RWPE2 (cell line): ENCODE data around the gene CCDC40.

Experiments used
- ATAC-seq: fragments of 200-7000 bp; cut with Tn5 transposase; 3 replicates; pipeline ENCODE4 v1.9.1; 2021; ENCODE audit warnings: low read depth
- DNase-seq: peaks from one replicate; pipeline ENCODE4 v3.0.0-alpha.2; 2020; ENCODE audit warnings: low spot score
- H3K27ac ChIP-seq: fragments of 450-650 bp; 2 replicates; pipeline ENCODE4 v1.5.1; 2017; ENCODE audit warnings: mild to moderate bottlenecking; ENCODE audit not compliant: poor library complexity, severe bottlenecking
- H3K27me3 ChIP-seq: fragments of 250-450 bp; sonication (Bioruptor Pico); 2 replicates; pipeline ENCODE4 v1.5.1; 2021; ENCODE audit warnings: mild to moderate bottlenecking, moderate library complexity; ENCODE audit not compliant: insufficient read depth, poor library complexity, severe bottlenecking
- H3K36me3 ChIP-seq: fragments of 250-450 bp; sonication (Bioruptor Pico); 2 replicates; pipeline ENCODE4 v1.5.1; 2020; ENCODE audit warnings: low read depth, mild to moderate bottlenecking, moderate library complexity
- H3K4me1 ChIP-seq: fragments of 250-450 bp; sonication (Bioruptor Pico); 2 replicates; pipeline ENCODE4 v1.5.1; 2021; ENCODE audit warnings: mild to moderate bottlenecking, moderate library complexity; ENCODE audit not compliant: insufficient read depth, poor library complexity, severe bottlenecking
- H3K4me3 ChIP-seq: fragments of 250-450 bp; sonication (Bioruptor Pico); 2 replicates; pipeline ENCODE4 v1.5.1; 2021; ENCODE audit warnings: mild to moderate bottlenecking, moderate library complexity; ENCODE audit not compliant: severe bottlenecking
- H3K9me3 ChIP-seq: fragments of 250-450 bp; sonication (Bioruptor Pico); 2 replicates; pipeline ENCODE4 v1.5.1; 2021; ENCODE audit warnings: mild to moderate bottlenecking, moderate library complexity; ENCODE audit not compliant: severe bottlenecking
- CTCF ChIP-seq: fragments of 450-650 bp; IDR thresholded peaks from one replicate; pipeline ENCODE4 v1.5.1; 2017; ENCODE audit warnings: mild to moderate bottlenecking, moderate library complexity; ENCODE audit not compliant: poor library complexity, severe bottlenecking

Gene CCDC40, protein sequence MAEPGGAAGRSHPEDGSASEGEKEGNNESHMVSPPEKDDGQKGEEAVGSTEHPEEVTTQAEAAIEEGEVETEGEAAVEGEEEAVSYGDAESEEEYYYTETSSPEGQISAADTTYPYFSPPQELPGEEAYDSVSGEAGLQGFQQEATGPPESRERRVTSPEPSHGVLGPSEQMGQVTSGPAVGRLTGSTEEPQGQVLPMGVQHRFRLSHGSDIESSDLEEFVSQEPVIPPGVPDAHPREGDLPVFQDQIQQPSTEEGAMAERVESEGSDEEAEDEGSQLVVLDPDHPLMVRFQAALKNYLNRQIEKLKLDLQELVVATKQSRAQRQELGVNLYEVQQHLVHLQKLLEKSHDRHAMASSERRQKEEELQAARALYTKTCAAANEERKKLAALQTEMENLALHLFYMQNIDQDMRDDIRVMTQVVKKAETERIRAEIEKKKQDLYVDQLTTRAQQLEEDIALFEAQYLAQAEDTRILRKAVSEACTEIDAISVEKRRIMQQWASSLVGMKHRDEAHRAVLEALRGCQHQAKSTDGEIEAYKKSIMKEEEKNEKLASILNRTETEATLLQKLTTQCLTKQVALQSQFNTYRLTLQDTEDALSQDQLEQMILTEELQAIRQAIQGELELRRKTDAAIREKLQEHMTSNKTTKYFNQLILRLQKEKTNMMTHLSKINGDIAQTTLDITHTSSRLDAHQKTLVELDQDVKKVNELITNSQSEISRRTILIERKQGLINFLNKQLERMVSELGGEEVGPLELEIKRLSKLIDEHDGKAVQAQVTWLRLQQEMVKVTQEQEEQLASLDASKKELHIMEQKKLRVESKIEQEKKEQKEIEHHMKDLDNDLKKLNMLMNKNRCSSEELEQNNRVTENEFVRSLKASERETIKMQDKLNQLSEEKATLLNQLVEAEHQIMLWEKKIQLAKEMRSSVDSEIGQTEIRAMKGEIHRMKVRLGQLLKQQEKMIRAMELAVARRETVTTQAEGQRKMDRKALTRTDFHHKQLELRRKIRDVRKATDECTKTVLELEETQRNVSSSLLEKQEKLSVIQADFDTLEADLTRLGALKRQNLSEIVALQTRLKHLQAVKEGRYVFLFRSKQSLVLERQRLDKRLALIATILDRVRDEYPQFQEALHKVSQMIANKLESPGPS

GRCh38 chr17:80035937-80036714 lies at the start of gene CCDC40:
Gene CCDC40 (plus strand): TSS chr17:80036642. CDS start chr17:80036663, 21 bp downstream.
- Histone ChIP-seq H3K27me3 (no peaks in the 10 kb centered on the region), H3K9me3 (no peaks in the 10 kb centered on the region), H3K4me3 (peak within 1 kb of the TSS; percentile 64), H3K4me1 (peaks cover 5% of the 10 kb centered on the region), H3K27ac (peak within 1 kb of the TSS; percentile 25), H3K36me3 (no peaks in the 10 kb centered on the region)
- peak; percentile 14 for TF ChIP-seq CTCF
- DNase-seq: peak; percentile 87
- ATAC-seq: peak; percentile 88

GRCh38 chr17:79987187-79987934 lies 49.1 kb upstream of the CCDC40 start:
- Histone ChIP-seq H3K27ac (no peak overlapping the region), H3K4me3 (no peak overlapping the region), H3K27me3 (no peaks in the 10 kb centered on the region), H3K4me1 (peaks cover 19% of the 10 kb centered on the region), H3K36me3 (no peaks in the 10 kb centered on the region), H3K9me3 (no peaks in the 10 kb centered on the region)
- ATAC-seq (no peak), DNase-seq (no peak)
- TF ChIP-seq CTCF: no peak

DNA sequence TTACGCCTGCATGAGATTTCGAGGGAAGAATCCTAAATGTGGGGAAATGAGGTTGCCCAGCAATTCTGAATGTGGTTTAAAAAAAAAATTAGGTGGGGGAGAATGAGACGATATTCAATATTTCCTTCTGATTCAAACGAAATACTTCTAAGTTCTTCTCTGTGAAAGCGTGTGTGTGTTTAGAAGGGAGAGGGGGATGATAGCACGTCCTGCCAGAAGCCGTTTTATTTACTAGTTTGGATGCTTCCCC lies 48.6 kb upstream of the CCDC40 start:
- ATAC-seq (no peak), DNase-seq (no peak)
- Histone ChIP-seq H3K4me1 (peaks cover 24% of the 10 kb centered on the region), H3K27me3 (no peaks in the 10 kb centered on the region), H3K9me3 (no peaks in the 10 kb centered on the region), H3K27ac (no peak overlapping the region), H3K36me3 (no peaks in the 10 kb centered on the region), H3K4me3 (no peak overlapping the region)
- TF ChIP-seq CTCF: no peak

DNA sequence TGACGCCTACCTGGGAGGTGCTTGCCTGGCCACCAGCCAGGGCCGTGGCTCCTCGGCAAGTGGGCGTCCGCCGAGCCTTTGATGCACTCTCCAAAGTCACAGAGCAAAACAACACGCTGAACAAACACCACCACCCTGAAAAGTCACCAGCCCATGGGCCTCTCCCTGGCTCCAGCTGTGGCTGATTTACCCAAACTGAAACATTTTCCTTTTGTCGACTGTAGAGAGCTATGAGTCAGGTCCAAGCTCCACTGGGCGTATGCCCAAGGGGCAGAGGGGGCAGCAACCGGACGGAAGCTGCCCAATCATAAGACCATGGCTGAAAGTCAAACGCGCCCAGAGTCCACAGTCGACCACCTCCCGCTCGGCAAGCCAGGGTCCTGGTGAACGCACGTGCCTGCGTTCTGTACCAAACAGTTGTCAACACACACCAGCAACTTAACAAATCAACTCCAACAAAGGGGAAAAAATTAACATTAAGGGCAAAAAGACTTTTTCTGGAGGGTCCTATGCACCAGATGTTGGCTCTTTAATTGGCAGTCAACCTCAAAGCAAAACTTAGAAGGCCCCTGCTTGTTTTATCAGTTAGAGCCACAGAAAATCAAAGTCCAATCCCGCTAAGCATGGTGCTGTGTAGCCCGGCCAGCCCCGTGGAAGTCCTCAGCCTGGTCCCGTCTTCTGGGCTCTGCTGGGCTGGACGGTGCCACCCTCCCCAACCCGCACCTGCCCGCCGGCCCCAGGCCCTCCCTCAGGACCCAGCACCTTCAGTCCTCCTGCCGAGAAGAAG lies 48.1 kb upstream of the CCDC40 start:
- H3K4me1 ChIP-seq: peaks cover 30% of the 10 kb centered on the region
- H3K9me3 ChIP-seq: no peaks in the 10 kb centered on the region
- H3K27me3 ChIP-seq: no peaks in the 10 kb centered on the region
- ATAC-seq (peak; percentile 64), DNase-seq (peak; percentile 50)
- TF ChIP-seq CTCF: no peak
- H3K27ac ChIP-seq: no peak overlapping the region
- no peaks in the 10 kb centered on the region for H3K36me3 ChIP-seq
- no peak overlapping the region for H3K4me3 ChIP-seq
